Nephron (organoid): ENCODE data around the gene FOXN3.

Experiments used
- H3K27ac Mint-ChIP-seq, 3 experiments: 2 replicates each; pipeline ENCODE4 v1.8.0; 2020; ENCODE audit warnings: mixed read lengths in 3 of 3, mild to moderate bottlenecking in 2 of 3, moderate library complexity in 1 of 3
- H3K27me3 Mint-ChIP-seq: 2 replicates; pipeline ENCODE4 v1.8.0; 2021; ENCODE audit warnings: low read depth, mild to moderate bottlenecking, moderate library complexity, mixed read lengths
- H3K36me3 Mint-ChIP-seq: 2 replicates; pipeline ENCODE4 v1.8.0; 2020; ENCODE audit warnings: low read depth, mixed read lengths
- H3K4me1 Mint-ChIP-seq: 2 replicates; pipeline ENCODE4 v1.8.0; 2020; ENCODE audit warnings: mixed read lengths
- H3K4me3 Mint-ChIP-seq, 3 experiments: 2 replicates each; pipeline ENCODE4 v1.8.0; 2020; ENCODE audit warnings: mild to moderate bottlenecking in 3 of 3, mixed read lengths in 3 of 3, moderate library complexity in 2 of 3
- H3K9me3 Mint-ChIP-seq: 2 replicates; pipeline ENCODE4 v1.8.0; 2020; ENCODE audit warnings: mixed read lengths
- TF ChIP-seq, protein P1 (sequence below), 3 experiments: fragments of 200-600 bp; sonication (generic); IDR thresholded peaks; one replicate each; pipeline ENCODE4 v1.5.0; 2021; ENCODE audit warnings: antibody characterized with exemption in 3 of 3; ENCODE audit not compliant: unreplicated experiment in 3 of 3

FOXN3 gene

DNA sequence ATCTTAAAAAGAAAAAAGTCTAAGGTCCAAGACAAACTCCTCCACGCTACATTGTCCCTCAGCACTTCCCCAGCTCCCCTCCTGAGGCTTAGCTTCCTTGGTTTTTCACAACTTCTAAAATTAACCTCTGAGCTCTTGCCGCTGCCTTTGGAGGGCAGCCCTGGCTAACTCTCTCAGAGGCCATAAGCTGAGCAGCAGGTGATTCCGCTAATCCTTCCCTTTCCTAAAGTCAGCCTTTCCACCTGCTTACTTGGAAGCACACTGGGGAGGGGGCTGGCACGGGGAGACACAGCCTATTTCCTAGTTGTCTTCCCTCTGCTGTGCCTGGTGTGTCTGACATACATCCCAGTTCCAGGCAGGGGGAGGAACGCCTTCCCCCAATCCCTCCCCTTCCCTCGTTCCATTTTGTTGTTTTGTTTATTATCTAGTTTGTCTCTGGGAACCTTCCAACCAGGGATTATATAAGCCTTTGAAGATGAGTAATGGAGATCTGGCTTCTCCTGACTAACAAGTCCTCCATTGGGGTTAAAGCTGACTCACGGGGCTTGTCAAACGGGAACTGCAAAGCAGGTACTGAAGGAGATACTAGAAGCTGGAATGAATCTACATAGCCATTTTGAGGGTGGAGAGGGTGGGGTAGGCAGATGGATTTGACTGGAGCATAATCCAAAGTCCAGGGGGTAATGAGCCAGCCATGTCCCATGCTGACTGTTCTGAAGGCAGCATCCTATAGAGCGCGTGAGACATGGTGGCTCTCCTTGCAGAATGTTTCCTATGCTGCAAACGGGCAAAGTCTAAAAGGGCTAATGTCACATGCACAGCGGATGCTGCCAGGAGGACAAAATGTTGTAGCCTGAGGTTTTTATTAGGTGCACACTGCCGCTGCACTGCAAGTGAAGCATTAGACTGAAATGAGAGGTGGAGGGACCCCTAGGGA is 230.8 kb downstream of the FOXN3 start:
- TF ChIP-seq, protein P1, sequence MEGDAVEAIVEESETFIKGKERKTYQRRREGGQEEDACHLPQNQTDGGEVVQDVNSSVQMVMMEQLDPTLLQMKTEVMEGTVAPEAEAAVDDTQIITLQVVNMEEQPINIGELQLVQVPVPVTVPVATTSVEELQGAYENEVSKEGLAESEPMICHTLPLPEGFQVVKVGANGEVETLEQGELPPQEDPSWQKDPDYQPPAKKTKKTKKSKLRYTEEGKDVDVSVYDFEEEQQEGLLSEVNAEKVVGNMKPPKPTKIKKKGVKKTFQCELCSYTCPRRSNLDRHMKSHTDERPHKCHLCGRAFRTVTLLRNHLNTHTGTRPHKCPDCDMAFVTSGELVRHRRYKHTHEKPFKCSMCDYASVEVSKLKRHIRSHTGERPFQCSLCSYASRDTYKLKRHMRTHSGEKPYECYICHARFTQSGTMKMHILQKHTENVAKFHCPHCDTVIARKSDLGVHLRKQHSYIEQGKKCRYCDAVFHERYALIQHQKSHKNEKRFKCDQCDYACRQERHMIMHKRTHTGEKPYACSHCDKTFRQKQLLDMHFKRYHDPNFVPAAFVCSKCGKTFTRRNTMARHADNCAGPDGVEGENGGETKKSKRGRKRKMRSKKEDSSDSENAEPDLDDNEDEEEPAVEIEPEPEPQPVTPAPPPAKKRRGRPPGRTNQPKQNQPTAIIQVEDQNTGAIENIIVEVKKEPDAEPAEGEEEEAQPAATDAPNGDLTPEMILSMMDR (IDR thresholded peaks at IDR 0.05; ENCODE audit: unreplicated experiment in 3 of 3), result no peak
- Mint-ChIP-seq H3K9me3 (no peaks in the 10 kb centered on the region), H3K4me3 (no peak overlapping the region), H3K27me3 (no peaks in the 10 kb centered on the region), H3K36me3 (peaks cover 8% of the 10 kb centered on the region), H3K27ac (no peak overlapping the region), H3K4me1 (peaks cover 15% of the 10 kb centered on the region)

DNA sequence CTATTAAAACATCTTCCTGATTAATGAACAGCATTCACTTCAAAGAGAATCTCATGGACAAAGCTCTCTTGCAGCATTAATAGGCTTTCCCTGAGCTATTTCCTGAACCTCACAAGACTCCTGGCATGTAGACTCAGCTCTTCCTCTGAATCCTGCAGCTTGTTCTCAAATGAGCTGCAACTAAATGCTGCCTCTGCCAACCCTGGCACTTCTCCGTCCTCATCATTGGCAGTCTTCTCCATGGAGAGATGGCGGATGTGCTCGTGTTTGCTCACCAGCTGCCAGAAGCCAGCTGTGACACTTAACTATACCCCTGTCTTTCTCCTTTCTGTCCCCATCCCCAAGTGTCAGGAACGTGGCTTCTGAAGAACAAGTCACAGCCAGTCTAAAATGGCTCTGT is 232.1 kb downstream of the FOXN3 start:
- no peak overlapping the region for H3K27ac Mint-ChIP-seq
- H3K36me3 Mint-ChIP-seq, result peaks cover 8% of the 10 kb centered on the region
- TF ChIP-seq, protein P1 (IDR thresholded peaks at IDR 0.05; ENCODE audit: unreplicated experiment in 3 of 3), result no peak
- H3K9me3 Mint-ChIP-seq, result no peaks in the 10 kb centered on the region
- no peaks in the 10 kb centered on the region for H3K27me3 Mint-ChIP-seq
- peaks cover 17% of the 10 kb centered on the region for H3K4me1 Mint-ChIP-seq
- no peak overlapping the region for H3K4me3 Mint-ChIP-seq

DNA sequence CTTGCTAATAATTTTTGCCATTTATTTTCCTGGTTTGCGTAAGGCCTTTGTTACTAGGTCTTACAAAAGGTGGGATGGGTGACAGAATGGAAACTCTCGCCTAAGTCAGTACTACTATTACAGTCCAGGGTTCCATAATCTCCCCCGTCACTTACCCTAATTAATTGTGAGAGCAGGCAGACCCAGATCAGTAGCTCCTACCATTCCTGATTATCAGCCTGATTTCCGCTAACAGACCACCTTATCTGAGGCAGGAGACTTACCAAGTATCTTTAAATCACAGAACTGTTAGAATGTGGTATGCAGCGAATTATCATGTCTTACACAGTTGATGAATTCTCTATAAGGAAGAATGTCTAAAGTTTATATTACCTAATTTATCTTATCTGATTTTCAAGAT is 234.7 kb downstream of the FOXN3 start:
- Mint-ChIP-seq H3K27me3 (no peaks in the 10 kb centered on the region), H3K4me1 (peaks cover 34% of the 10 kb centered on the region), H3K4me3 (no peak overlapping the region), H3K36me3 (peaks cover 15% of the 10 kb centered on the region), H3K9me3 (no peaks in the 10 kb centered on the region), H3K27ac (no peak overlapping the region)
- TF ChIP-seq, protein P1 (IDR thresholded peaks at IDR 0.05; ENCODE audit: unreplicated experiment in 3 of 3), result no peak

DNA sequence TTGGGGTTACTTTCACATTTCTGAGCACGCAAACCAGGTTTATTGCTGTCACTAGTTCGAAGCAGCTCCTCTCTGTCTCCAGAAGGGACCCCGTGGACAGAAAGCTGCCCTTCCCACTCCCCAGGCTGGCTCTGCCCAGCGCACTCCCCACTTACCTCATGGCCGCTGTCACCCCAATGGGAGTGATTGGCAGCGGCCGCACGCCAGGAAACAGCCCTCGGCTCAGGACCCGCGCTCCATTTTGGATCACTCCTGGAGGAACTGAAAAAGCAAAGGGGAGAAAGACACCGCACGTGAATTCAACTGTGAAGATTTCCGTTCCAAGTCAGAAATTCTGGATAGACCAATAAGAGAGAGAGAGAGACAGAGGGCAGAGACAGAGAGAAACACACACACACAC is 236.5 kb downstream of the FOXN3 start:
- Mint-ChIP-seq H3K9me3 (no peaks in the 10 kb centered on the region), H3K4me3 (no peak overlapping the region), H3K4me1 (peaks cover 18% of the 10 kb centered on the region), H3K27ac (no peak overlapping the region), H3K36me3 (peaks cover 19% of the 10 kb centered on the region), H3K27me3 (no peaks in the 10 kb centered on the region)
- TF ChIP-seq, protein P1 (IDR thresholded peaks at IDR 0.05; ENCODE audit: unreplicated experiment in 3 of 3), result no peak

DNA sequence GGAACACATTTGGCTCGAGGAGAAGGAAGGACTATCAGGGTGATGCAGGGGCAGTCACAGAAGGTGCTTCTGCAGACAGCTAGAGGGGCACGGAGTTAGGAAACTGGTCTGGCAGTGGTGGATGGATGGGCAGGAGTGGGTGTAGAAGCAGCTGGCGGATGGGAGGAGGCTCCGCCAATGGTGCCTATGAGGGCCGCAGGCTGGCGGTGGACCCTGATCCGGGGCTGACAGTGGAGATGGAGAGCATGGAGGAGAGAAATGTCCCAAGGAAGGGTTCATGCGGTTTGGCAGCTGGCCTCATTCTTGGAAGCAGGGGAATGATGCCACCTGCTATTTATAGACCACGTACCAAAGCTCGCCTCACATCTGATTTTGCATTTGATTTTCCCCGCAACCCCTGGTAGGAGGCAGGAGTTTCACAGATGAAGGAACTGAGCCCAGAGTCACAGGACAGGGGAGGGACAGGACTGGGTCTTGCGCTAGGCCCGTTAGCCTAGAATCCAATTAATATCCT is 237.1 kb downstream of the FOXN3 start:
- Mint-ChIP-seq H3K36me3 (peaks cover 21% of the 10 kb centered on the region), H3K4me3 (no peak overlapping the region), H3K27me3 (no peaks in the 10 kb centered on the region), H3K4me1 (peaks cover 18% of the 10 kb centered on the region), H3K9me3 (no peaks in the 10 kb centered on the region), H3K27ac (no peak overlapping the region)
- TF ChIP-seq, protein P1 (IDR thresholded peaks at IDR 0.05; ENCODE audit: unreplicated experiment in 3 of 3), result no peak
